ENCODE data around the gene MEMO1. TPM values are rescaled to one million over a fixed set of nuclear protein-coding genes. Genes with fewer than 3 reads are reported as not detected.

The MEMO1 gene
- polyA plus RNA-seq, 1 of the 3 experiments (the other 2 are of a cell fraction) = 54.3 TPM

DNA sequence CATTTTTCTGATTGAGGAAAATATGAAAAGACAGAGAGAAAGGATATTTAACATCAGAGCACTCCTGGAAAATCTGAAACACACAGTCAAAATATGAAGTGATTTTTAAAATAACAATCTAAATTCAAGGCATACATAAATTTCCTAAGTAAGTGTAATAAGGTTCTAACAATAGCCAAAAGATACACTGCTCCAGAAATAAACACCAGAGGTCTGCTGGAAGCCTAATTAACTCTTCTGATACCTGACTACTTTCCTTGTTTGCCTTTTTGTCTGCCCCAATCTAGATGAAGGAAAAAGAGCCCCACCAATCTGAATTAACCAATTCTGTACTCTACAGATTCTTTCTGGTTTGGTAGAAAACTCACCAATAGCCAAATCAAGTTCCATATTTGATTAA, 87.1 kb downstream of the MEMO1 start:
- POLR2A ChIA-PET = no interaction called here
- no peak overlapping the region for H3K9ac ChIP-seq
- H3F3A ChIP-seq (replicated peaks; ENCODE audit: insufficient read depth) = no peaks in the 10 kb centered on the region
- no peak overlapping the region for H3K27ac ChIP-seq (ENCODE audit: low read depth in 2 of 2, low read length in 1 of 2)
- peaks cover 0 to 2% of the 10 kb centered on the region in 2 experiments; a peak in 1 of 4 replicates for H3K4me1 ChIP-seq (ENCODE audit: control insufficient read depth in 1 of 2, insufficient read depth in 2 of 2, low read depth in 1 of 2, low read length in 1 of 2)
- no peaks in the 10 kb centered on the region for H3K9me3 ChIP-seq
- no peaks in the 10 kb centered on the region for H4K20me1 ChIP-seq (ENCODE audit: insufficient read depth)
- H3K79me2 ChIP-seq (ENCODE audit: insufficient read depth) = no peaks in the 10 kb centered on the region; the same call in 1 of the 2 replicates
- peaks cover 4 to 19% of the 10 kb centered on the region in 2 experiments for H3K36me3 ChIP-seq (replicated peaks in 1 of 2; ENCODE audit: control insufficient read depth in 1 of 2, insufficient read depth in 2 of 2, low read length in 1 of 2)
- DNase-seq = no peak
- TF ChIP-seq FOXJ3 (CRISPR knock-in tag; IDR thresholded peaks at IDR 0.05) (no peak), ZBTB33 (IDR thresholded peaks at IDR 0.05; ENCODE audit: borderline replicate concordance, low read depth) (no peak), GATA2 (CRISPR knock-in tag; IDR thresholded peaks at IDR 0.05) (no peak), RCOR1 (IDR thresholded peaks at IDR 0.05; ENCODE audit: low read length) (no peak), NRF1 (IDR thresholded peaks at IDR 0.05; ENCODE audit: low read depth, low read length) (no peak), GABPA (IDR thresholded peaks at IDR 0.05; ENCODE audit: low read depth) (no peak), EP300 (IDR thresholded peaks at IDR 0.05; ENCODE audit: borderline replicate concordance in 1 of 2, low read depth in 1 of 2, low read length in 1 of 2) (no peak), TAF1 (IDR thresholded peaks at IDR 0.05; ENCODE audit: borderline replicate concordance, low read depth, low read length) (no peak), NFIC (IDR thresholded peaks at IDR 0.05; ENCODE audit: borderline replicate concordance) (no peak), TCF12 (IDR thresholded peaks at IDR 0.05) (no peak), RAD21 (IDR thresholded peaks at IDR 0.05; ENCODE audit: low read length) (no peak)
- TF ChIP-seq, protein P1, sequence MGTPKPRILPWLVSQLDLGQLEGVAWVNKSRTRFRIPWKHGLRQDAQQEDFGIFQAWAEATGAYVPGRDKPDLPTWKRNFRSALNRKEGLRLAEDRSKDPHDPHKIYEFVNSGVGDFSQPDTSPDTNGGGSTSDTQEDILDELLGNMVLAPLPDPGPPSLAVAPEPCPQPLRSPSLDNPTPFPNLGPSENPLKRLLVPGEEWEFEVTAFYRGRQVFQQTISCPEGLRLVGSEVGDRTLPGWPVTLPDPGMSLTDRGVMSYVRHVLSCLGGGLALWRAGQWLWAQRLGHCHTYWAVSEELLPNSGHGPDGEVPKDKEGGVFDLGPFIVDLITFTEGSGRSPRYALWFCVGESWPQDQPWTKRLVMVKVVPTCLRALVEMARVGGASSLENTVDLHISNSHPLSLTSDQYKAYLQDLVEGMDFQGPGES (IDR thresholded peaks at IDR 0.05; ENCODE audit: low read depth, low read length) = no peak
- H3K27me3 ChIP-seq (ENCODE audit: insufficient read depth) = no peaks in the 10 kb centered on the region
- no peak overlapping the region for H3K4me3 ChIP-seq (ENCODE audit: low read depth in 2 of 2, low read length in 1 of 2)
- no peaks in the 10 kb centered on the region for H3K9me2 ChIP-seq
- CTCF ChIA-PET = interaction anchor here (0.6 kb wide), 1 partner anchor 22 kb away, joined by 3 read pairs; no protein-coding TSS in a partner anchor
- no peak overlapping the region for H3K4me2 ChIP-seq
- H2AFZ ChIP-seq (ENCODE audit: low read depth) = no peak overlapping the region

DNA sequence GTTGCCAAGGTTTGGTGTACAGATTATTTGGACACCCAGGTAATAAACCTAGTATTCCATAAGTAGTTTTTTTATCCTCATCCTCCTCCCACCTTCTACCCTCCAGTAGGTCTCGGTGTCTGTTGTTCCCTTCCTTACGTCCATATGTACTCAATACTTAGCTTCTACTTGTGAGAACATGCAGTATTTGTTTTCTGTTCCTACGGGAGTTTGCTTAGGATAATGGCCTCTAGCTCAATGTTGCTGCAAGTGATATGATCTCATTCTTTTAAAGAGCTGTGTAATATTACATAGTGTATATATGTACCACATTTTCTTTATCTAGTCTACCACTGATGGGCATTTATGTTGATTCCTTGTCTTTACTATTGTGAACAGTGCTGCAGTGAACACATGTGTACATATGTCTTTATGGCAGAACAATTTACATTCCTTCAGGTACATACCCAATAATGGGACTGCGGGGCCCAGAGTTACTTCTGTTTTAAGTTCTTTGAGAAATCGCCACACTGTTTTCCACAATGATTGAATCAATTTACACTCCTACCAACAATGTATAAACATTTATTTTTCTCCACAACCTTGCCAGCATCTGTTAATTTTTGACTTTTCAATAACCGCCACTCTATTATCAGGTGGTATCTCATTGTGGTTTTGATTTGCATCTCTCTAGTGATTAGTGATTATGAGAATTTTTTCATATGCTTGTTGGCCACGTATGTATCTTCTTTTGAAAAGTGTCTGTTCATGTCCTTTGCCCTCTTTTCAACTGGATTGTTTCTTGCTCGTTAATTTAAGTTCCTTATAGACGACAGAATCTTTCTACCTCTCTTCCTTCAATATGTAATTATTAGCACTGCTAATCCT, 88.0 kb downstream of the MEMO1 start:
- ChIA-PET CTCF (no interaction called here), POLR2A (no interaction called here)
- TF ChIP-seq, protein P2, sequence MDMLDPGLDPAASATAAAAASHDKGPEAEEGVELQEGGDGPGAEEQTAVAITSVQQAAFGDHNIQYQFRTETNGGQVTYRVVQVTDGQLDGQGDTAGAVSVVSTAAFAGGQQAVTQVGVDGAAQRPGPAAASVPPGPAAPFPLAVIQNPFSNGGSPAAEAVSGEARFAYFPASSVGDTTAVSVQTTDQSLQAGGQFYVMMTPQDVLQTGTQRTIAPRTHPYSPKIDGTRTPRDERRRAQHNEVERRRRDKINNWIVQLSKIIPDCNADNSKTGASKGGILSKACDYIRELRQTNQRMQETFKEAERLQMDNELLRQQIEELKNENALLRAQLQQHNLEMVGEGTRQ (IDR thresholded peaks at IDR 0.05; ENCODE audit: borderline replicate concordance, low read depth, low read length) = no peak
- TF ChIP-seq ELF1 (IDR thresholded peaks at IDR 0.05) (no peak), MEF2A (IDR thresholded peaks at IDR 0.05; ENCODE audit: borderline replicate concordance, low read depth) (no peak)
- TF ChIP-seq, protein P3, sequence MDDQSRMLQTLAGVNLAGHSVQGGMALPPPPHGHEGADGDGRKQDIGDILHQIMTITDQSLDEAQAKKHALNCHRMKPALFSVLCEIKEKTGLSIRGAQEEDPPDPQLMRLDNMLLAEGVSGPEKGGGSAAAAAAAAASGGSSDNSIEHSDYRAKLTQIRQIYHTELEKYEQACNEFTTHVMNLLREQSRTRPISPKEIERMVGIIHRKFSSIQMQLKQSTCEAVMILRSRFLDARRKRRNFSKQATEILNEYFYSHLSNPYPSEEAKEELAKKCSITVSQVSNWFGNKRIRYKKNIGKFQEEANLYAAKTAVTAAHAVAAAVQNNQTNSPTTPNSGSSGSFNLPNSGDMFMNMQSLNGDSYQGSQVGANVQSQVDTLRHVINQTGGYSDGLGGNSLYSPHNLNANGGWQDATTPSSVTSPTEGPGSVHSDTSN (IDR thresholded peaks at IDR 0.05) = no peak
- TF ChIP-seq, protein P4, sequence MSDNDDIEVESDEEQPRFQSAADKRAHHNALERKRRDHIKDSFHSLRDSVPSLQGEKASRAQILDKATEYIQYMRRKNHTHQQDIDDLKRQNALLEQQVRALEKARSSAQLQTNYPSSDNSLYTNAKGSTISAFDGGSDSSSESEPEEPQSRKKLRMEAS (IDR thresholded peaks at IDR 0.05; ENCODE audit: low read depth) = no peak
- TF ChIP-seq, protein P1 (IDR thresholded peaks at IDR 0.05; ENCODE audit: low read depth, low read length) = no peak
- Histone ChIP-seq H3K9me2 (no peaks in the 10 kb centered on the region), H3K36me3 (replicated peaks in 1 of 2; ENCODE audit: control insufficient read depth in 1 of 2, insufficient read depth in 2 of 2, low read length in 1 of 2) (peaks cover 8 to 27% of the 10 kb centered on the region in 2 experiments), H3K4me3 (ENCODE audit: low read depth in 2 of 2, low read length in 1 of 2) (no peak overlapping the region), H2AFZ (ENCODE audit: low read depth) (no peak overlapping the region), H3K4me1 (ENCODE audit: control insufficient read depth in 1 of 2, insufficient read depth in 2 of 2, low read depth in 1 of 2, low read length in 1 of 2) (peaks cover 0 to 2% of the 10 kb centered on the region in 2 experiments; a peak in 1 of 4 replicates), H3K9me3 (no peaks in the 10 kb centered on the region), H3K9ac (no peak overlapping the region), H3K79me2 (ENCODE audit: insufficient read depth) (no peaks in the 10 kb centered on the region), H3K4me2 (no peak overlapping the region), H3K27ac (ENCODE audit: low read depth in 2 of 2, low read length in 1 of 2) (no peak overlapping the region), H3F3A (replicated peaks; ENCODE audit: insufficient read depth) (no peaks in the 10 kb centered on the region), H4K20me1 (ENCODE audit: insufficient read depth) (no peaks in the 10 kb centered on the region), H3K27me3 (ENCODE audit: insufficient read depth) (no peaks in the 10 kb centered on the region)
- DNase-seq = no peak
- 95% methylated on average over 9 of the region's 9 CpGs for WGBS (ENCODE audit: low lambda C conversion rate)
